Uterus (tissue), 4 donors: ENCODE data around the gene SPOCK1. TPM values are rescaled to one million over a fixed set of nuclear protein-coding genes. Genes with fewer than 3 reads are reported as not detected.

Source experiments
- DNase-seq, 2 donors: peaks; one replicate each; pipeline ENCODE4 v3.0.0-alpha.2; 2019 to 2020
- H3K27ac ChIP-seq, 2 donors: fragments of 200-600 bp; sonication (generic); 1 replicate in 1 of 2; 2 replicates in 1 of 2; pipeline ENCODE4 v1.5.1; 2016 to 2018
- H3K27me3 ChIP-seq, 2 donors: fragments of 200-600 bp; sonication (generic); one replicate each; pipeline ENCODE4 v1.5.1; 2018 to 2019; ENCODE audit warnings: control low read depth in 1 of 2
- H3K36me3 ChIP-seq, 2 donors: fragments of 200-600 bp; sonication (generic); one replicate each; pipeline ENCODE4 v1.5.1; 2019; ENCODE audit warnings: control low read depth in 1 of 2
- H3K4me1 ChIP-seq, 2 donors: fragments of 200-600 bp; sonication (generic); one replicate each; pipeline ENCODE4 v1.5.1; 2018 to 2019; ENCODE audit warnings: control low read depth in 1 of 2
- H3K4me3 ChIP-seq, 2 donors: fragments of 200-600 bp; sonication (generic); 1 replicate in 1 of 2; 2 replicates in 1 of 2; pipeline ENCODE4 v1.5.1; 2018 to 2019; ENCODE audit warnings: mild to moderate bottlenecking in 1 of 2
- H3K9me3 ChIP-seq, 2 donors: fragments of 200-600 bp; sonication (generic); one replicate each; pipeline ENCODE4 v1.5.1; 2019; ENCODE audit warnings: control low read depth in 1 of 2
- POLR2A ChIP-seq, 2 donors: fragments of 450-650 bp; IDR thresholded peaks; one replicate each; pipeline ENCODE4 v1.6.1; 2016; ENCODE audit warnings: antibody characterized with exemption in 2 of 2, mild to moderate bottlenecking in 1 of 2, moderate library complexity in 1 of 2
- intact Hi-C: fragments of 100-400 bp; cut with DNase I; formaldehyde crosslinking; loops from one replicate; pipeline ENCODE4 v1.15.1; 2023; ENCODE audit warnings: low total_unique reads
- total RNA-seq, 4 donors: library from RNA; depleted of rRNA in 3 of 4; stranded (reverse); fragments of >200 nt in 3 of 4; gene quantifications; one replicate each; pipeline versions ENCODE4 v1.1.0 to v1.2.4, GENCODE V29; 2014 to 2023
- TF ChIP-seq, protein P1 (sequence below), 4 experiments: fragments of 200-600 bp in 2 of 4; fragments of 450-650 bp in 2 of 4; sonication (generic) in 2 of 4; IDR thresholded peaks; one replicate each; pipeline ENCODE4 v1.5.1; 2016 to 2019; ENCODE audit warnings: antibody characterized with exemption in 4 of 4, mild to moderate bottlenecking in 2 of 4, moderate library complexity in 1 of 4
- donor health status: DM: yes; HTN: yes; CAD: no.

The SPOCK1 gene
- total RNA-seq, 4 donors from 2014 or later, result 31.8 to 131 (median 45.1) TPM

DNA sequence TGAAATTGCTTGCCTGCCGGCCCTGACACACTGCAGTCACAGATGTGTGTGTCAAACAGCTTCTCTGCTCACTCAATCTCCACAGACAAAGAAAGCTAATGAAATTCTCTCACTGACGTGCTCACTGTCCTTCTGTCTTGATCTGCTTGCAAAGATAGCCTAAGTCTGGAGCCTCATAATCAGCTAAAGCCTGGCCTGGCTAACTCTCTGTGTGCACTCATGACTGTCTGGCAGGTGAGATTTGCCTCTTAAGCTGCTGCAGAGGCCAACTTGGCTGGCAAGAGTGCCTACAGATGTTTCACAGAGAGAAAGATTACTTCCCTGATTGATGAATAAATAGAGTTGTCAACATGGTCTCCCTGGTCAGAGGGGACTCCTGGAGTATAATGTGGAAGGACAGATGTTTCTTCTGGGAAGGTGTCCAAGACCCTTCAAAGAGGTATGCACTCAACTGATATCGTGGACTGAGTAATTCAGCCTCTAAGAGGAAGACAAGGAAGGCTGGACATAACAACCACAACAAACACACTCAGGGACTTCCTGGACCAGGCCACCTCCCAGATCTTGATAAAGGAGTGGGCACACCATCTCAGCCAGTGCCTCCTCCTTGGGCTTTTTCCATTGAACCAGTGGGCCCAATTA lies 362.0 kb downstream of the SPOCK1 start:
- no peaks in the 10 kb centered on the region for H3K36me3 ChIP-seq
- H3K9me3 ChIP-seq, result no peaks in the 10 kb centered on the region
- intact Hi-C loops, result no loop called here
- no peaks in the 10 kb centered on the region for H3K4me1 ChIP-seq
- H3K27me3 ChIP-seq, result no peaks in the 10 kb centered on the region
- no peak overlapping the region for H3K27ac ChIP-seq
- H3K4me3 ChIP-seq, result no peak overlapping the region
- DNase-seq, result no peak
- TF ChIP-seq POLR2A (IDR thresholded peaks at IDR 0.05), result no peak
- TF ChIP-seq, protein P1, sequence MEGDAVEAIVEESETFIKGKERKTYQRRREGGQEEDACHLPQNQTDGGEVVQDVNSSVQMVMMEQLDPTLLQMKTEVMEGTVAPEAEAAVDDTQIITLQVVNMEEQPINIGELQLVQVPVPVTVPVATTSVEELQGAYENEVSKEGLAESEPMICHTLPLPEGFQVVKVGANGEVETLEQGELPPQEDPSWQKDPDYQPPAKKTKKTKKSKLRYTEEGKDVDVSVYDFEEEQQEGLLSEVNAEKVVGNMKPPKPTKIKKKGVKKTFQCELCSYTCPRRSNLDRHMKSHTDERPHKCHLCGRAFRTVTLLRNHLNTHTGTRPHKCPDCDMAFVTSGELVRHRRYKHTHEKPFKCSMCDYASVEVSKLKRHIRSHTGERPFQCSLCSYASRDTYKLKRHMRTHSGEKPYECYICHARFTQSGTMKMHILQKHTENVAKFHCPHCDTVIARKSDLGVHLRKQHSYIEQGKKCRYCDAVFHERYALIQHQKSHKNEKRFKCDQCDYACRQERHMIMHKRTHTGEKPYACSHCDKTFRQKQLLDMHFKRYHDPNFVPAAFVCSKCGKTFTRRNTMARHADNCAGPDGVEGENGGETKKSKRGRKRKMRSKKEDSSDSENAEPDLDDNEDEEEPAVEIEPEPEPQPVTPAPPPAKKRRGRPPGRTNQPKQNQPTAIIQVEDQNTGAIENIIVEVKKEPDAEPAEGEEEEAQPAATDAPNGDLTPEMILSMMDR (IDR thresholded peaks at IDR 0.05), result no peak

DNA sequence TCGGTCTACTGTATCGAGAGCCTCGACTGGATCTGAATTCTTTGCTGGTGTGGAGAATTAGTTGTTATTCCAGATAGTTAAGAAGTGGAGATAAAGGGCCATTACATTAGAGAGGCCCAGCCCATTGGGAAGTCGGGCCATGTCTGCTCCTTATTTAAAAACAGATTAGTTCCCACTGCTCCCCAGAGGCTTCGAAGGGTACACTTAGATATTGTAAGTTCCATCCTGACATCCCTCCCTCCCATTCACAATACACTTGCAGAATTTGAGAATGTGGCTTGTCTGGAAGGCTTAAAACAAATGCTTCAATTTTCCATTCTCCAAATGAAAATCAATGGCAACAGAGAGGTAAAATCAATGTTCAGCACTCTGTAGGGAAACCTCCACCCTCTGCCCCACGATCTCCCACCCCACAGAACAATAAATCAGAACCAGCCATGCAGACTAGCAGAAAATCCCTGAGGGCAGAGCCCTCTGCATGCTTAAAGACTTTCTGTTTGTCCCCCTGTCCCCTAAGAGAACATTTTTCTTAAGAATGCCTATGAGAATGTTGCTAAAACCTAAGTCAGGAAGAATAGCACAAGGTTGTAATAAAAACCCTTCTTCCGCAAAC lies 364.1 kb downstream of the SPOCK1 start:
- no peak for DNase-seq
- TF ChIP-seq, protein P1 (IDR thresholded peaks at IDR 0.05), result no peak
- no peak for TF ChIP-seq POLR2A (IDR thresholded peaks at IDR 0.05)
- H3K9me3 ChIP-seq, result no peaks in the 10 kb centered on the region
- intact Hi-C loops, result no loop called here
- no peaks in the 10 kb centered on the region for H3K36me3 ChIP-seq
- no peaks in the 10 kb centered on the region for H3K27me3 ChIP-seq
- H3K4me1 ChIP-seq, result no peaks in the 10 kb centered on the region
- no peak overlapping the region for H3K27ac ChIP-seq
- no peak overlapping the region for H3K4me3 ChIP-seq

DNA sequence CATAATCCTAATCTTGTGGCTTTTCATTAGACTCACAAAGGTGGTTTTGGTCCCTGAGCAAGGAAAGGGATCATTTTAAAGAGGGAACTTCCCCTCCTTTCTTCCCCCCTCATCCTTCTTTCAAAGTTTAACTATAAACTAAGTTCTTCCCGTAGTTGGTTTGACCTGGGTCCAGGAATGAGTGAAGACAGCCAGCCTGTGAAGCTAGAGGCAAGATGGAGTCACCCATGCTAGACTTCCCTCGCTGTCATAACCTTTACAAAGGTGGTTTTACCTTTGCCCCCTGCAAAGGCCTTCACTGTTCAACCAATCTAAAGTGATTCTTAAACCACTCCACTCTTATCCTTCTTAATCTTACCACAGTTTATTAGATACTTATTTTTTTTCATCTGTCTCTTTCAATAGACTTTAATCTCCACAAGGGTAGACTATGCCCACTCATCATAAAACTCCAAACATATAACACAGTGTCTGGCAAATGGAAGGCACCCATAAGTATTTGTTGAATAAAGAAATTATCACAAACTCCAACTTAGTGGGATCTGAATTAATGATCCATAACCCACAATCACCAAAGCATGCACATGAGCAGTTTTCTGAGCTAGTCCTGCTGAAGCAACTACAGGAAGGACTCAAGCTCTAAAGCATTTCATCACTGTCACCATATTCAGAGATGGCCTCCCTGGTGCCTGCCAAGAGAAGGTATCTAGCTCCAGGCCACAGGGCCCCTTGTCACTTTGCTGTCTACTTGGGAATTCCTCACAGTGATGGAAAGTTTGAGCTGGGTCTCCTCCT lies 369.0 kb downstream of the SPOCK1 start:
- H3K4me1 ChIP-seq, result no peaks in the 10 kb centered on the region
- no peak overlapping the region for H3K4me3 ChIP-seq
- H3K36me3 ChIP-seq, result no peaks in the 10 kb centered on the region
- no peak for DNase-seq
- no peaks in the 10 kb centered on the region for H3K9me3 ChIP-seq
- intact Hi-C loops, result no loop called here
- no peaks in the 10 kb centered on the region for H3K27me3 ChIP-seq
- TF ChIP-seq POLR2A (IDR thresholded peaks at IDR 0.05), result no peak
- TF ChIP-seq, protein P1 (IDR thresholded peaks at IDR 0.05), result no peak
- no peak overlapping the region for H3K27ac ChIP-seq

DNA sequence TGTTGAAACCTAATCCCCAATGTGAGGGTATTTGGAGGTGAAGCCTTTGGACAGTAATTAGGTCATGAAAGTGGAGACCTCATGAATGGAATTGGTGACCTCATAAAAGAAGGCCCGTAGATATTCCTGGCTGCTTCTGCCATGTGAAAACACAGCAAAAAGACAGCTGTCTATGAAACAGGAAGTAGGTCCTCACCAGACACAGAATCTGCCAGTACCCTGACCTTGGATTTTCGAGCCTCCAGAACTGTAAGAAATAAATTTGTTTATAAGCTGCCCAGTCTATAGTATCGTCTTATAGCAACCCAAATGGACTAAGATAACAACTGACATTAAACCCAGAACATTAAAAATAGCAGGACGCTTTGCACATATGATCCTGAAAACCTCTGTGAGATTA lies 371.1 kb downstream of the SPOCK1 start:
- intact Hi-C loops, result no loop called here
- TF ChIP-seq, protein P1 (IDR thresholded peaks at IDR 0.05), result no peak
- no peak for TF ChIP-seq POLR2A (IDR thresholded peaks at IDR 0.05)
- no peaks in the 10 kb centered on the region for H3K27me3 ChIP-seq
- H3K4me3 ChIP-seq, result no peak overlapping the region
- H3K9me3 ChIP-seq, result no peaks in the 10 kb centered on the region
- H3K36me3 ChIP-seq, result no peaks in the 10 kb centered on the region
- H3K27ac ChIP-seq, result no peak overlapping the region
- no peaks in the 10 kb centered on the region for H3K4me1 ChIP-seq
- no peak for DNase-seq

- H3K4me3 ChIP-seq, result no peak overlapping the region
- H3K27ac ChIP-seq, result no peak overlapping the region
- DNase-seq, result no peak
- TF ChIP-seq, protein P1 (IDR thresholded peaks at IDR 0.05), result no peak
- TF ChIP-seq POLR2A (IDR thresholded peaks at IDR 0.05), result no peak
- intact Hi-C loops, result no loop called here
- H3K27me3 ChIP-seq, result no peaks in the 10 kb centered on the region
- H3K9me3 ChIP-seq, result no peaks in the 10 kb centered on the region
- no peaks in the 10 kb centered on the region for H3K4me1 ChIP-seq
- H3K36me3 ChIP-seq, result no peaks in the 10 kb centered on the region
Measured at GRCh38 chr5:137126829-137127228, 372.3 kb downstream of the SPOCK1 start.
